Lower leg skin (tissue), 3 donors: ENCODE data around the gene DDIT4L.

Source experiments
- CTCF ChIP-seq, 3 donors: fragments of 450-650 bp; IDR thresholded peaks; one replicate each; pipeline ENCODE4 v1.5.1; 2016; ENCODE audit warnings: antibody characterized with exemption in 3 of 3, mild to moderate bottlenecking in 3 of 3, moderate library complexity in 2 of 3
- POLR2A ChIP-seq, 2 donors: fragments of 450-650 bp; IDR thresholded peaks; one replicate each; pipeline ENCODE4 v1.6.1; 2016 to 2017; ENCODE audit warnings: antibody characterized with exemption in 2 of 2, mild to moderate bottlenecking in 1 of 2, moderate library complexity in 1 of 2

GRCh38 chr4:100188829-100189228 is 1.4 kb downstream of the DDIT4L start:
- TF ChIP-seq CTCF (IDR thresholded peaks at IDR 0.05), result no peak
- no peak for TF ChIP-seq POLR2A (IDR thresholded peaks at IDR 0.05)
